ENCODE results near the gene DOK4. TPM values are rescaled to one million over a fixed set of nuclear protein-coding genes. Genes with fewer than 3 reads are reported as not detected.
"Not testable (repeated sequence)": the region's sequence is repeated elsewhere in the genome, so short reads cannot be mapped to it uniquely, and the experiment has no call there.

The DOK4 gene
- total and polyA plus RNA-seq, 4 donors, result 7.8 to 24.6 (median 18.1) TPM

- no peak for TF ChIP-seq ATF3 (IDR thresholded peaks at IDR 0.05)
- no peak for TF ChIP-seq NR2F2 (IDR thresholded peaks at IDR 0.05)
- TF ChIP-seq HNF4G (IDR thresholded peaks at IDR 0.05), result peak; percentile 44
- no peak for TF ChIP-seq REST (IDR thresholded peaks at IDR 0.05)
- peak in 1 of 2 donors; percentile 72 for TF ChIP-seq JUND (IDR thresholded peaks at IDR 0.05)
- peak in 1 of 2 donors; percentile 52 for TF ChIP-seq RAD21 (IDR thresholded peaks at IDR 0.05)
- peak; percentile 81 to 90 for TF ChIP-seq HNF4A (conservative IDR thresholded peaks at IDR 0.05)
These were observed 14.4 kb upstream of the DOK4 start (continued) for GRCh38 chr16:57500578-57501111.

- H3K36me3 ChIP-seq (ENCODE audit: control insufficient read depth in 4 of 4, insufficient read depth in 3 of 4, low read depth in 1 of 4, low read length in 3 of 4); H3K9ac ChIP-seq (ENCODE audit: low read depth in 1 of 2, low read length in 2 of 2); H3K9me3 ChIP-seq (ENCODE audit: control insufficient read depth in 4 of 4, low read length in 3 of 4); DNase-seq (ENCODE audit: low spot score); H3K4me3 ChIP-seq (ENCODE audit: low read depth in 1 of 3, low read length in 3 of 3); H3K27ac ChIP-seq (ENCODE audit: low read depth in 1 of 2, low read length in 2 of 2); H3K27me3 ChIP-seq (ENCODE audit: control insufficient read depth in 4 of 4, insufficient read depth in 4 of 4, low read length in 3 of 4): not testable (repeated sequence)
- H3K4me1 ChIP-seq (ENCODE audit: control insufficient read depth in 4 of 4, insufficient read depth in 4 of 4, low read length in 3 of 4), result peaks cover 5 to 11% (median 7%) of the 10 kb centered on the region in 4 donors
- WGBS, result 97% methylated on average over 11 of the region's 11 CpGs
These were observed 13.6 kb upstream of the DOK4 start for GRCh38 chr16:57499941-57500340.

GRCh38 chr16:57498031-57498430 lies 11.7 kb upstream of the DOK4 start:
- no peak for DNase-seq (ENCODE audit: low spot score)
- H3K9ac ChIP-seq (ENCODE audit: low read depth in 1 of 2, low read length in 2 of 2), result no peak overlapping the region
- H3K4me3 ChIP-seq (ENCODE audit: low read depth in 1 of 3, low read length in 3 of 3), result no peak overlapping the region
- no peak for TF ChIP-seq SP1 (IDR thresholded peaks at IDR 0.05)
- TF ChIP-seq REST (IDR thresholded peaks at IDR 0.05), result no peak
- TF ChIP-seq NR2F2 (IDR thresholded peaks at IDR 0.05), result no peak
- no peaks in the 10 kb centered on the region for H3K36me3 ChIP-seq (ENCODE audit: control insufficient read depth in 4 of 4, insufficient read depth in 3 of 4, low read depth in 1 of 4, low read length in 3 of 4)
- no peak overlapping the region for H3K27ac ChIP-seq (ENCODE audit: low read depth in 1 of 2, low read length in 2 of 2)
- no peaks in the 10 kb centered on the region for H3K27me3 ChIP-seq (ENCODE audit: control insufficient read depth in 4 of 4, insufficient read depth in 4 of 4, low read length in 3 of 4)
- peaks cover 5 to 11% (median 7%) of the 10 kb centered on the region in 4 donors for H3K4me1 ChIP-seq (ENCODE audit: control insufficient read depth in 4 of 4, insufficient read depth in 4 of 4, low read length in 3 of 4)
- WGBS, result 91% methylated on average over 4 of the region's 4 CpGs
- H3K9me3 ChIP-seq (ENCODE audit: control insufficient read depth in 4 of 4, low read length in 3 of 4), result no peaks in the 10 kb centered on the region
